Upper lobe of right lung (tissue), 1 donor: ENCODE data around the gene SPSB3. TPM values are rescaled to one million over a fixed set of nuclear protein-coding genes. Genes with fewer than 3 reads are reported as not detected.

ENCODE experiments used
- ATAC-seq: fragments of 200-7000 bp; cut with Tn5 transposase; one replicate; pipeline ENCODE4 v1.9.1; 2020; ENCODE audit warnings: mild to moderate bottlenecking, moderate library complexity
- DNase-seq: peaks from one replicate; pipeline ENCODE4 v3.0.0-alpha.2; 2020
- H3K27ac ChIP-seq: fragments of 200-600 bp; one replicate; pipeline ENCODE4 v1.8.0; 2022
- H3K27me3 ChIP-seq: fragments of 200-600 bp; one replicate; pipeline ENCODE4 v1.8.0; 2022; ENCODE audit warnings: mild to moderate bottlenecking
- H3K36me3 ChIP-seq: fragments of 200-600 bp; one replicate; pipeline ENCODE4 v1.8.0; 2022
- H3K4me1 ChIP-seq: fragments of 200-600 bp; one replicate; pipeline ENCODE4 v1.8.0; 2022
- H3K4me3 ChIP-seq: fragments of 200-600 bp; one replicate; pipeline ENCODE4 v1.8.0; 2022; ENCODE audit warnings: mild to moderate bottlenecking
- H3K9me3 ChIP-seq: fragments of 200-600 bp; one replicate; pipeline ENCODE4 v1.8.0; 2022
- intact Hi-C: fragments of 100-400 bp; cut with DNase I; formaldehyde crosslinking; loops from one replicate; pipeline ENCODE4 v1.11.0; 2022
- total RNA-seq: library from RNA; stranded (reverse); fragmentation: NEBNext Ultra II Directional; extraction: Animal tissue kit (Norgen Biotek cat#: 25700); gene quantifications from one replicate; pipeline ENCODE4 v1.2.1, GENCODE V29; 2021
- TF ChIP-seq, protein P1 (sequence below): fragments of 200-600 bp; IDR thresholded peaks from one replicate; pipeline ENCODE4 v1.8.0; 2022; ENCODE audit warnings: antibody characterized with exemption
- donor health status: DM: no; HTN: yes; CAD: no; lungs with severe emphysema.

Gene SPSB3
- total RNA-seq, 1 donor from 2014 or later: 43.0 TPM

GRCh38 chr16:1776991-1777374, 5.4 kb downstream of the SPSB3 start:
- peaks cover 32% of the 10 kb centered on the region for H3K36me3 ChIP-seq
- DNase-seq: no peak
- intact Hi-C loops: no loop called here

DNA sequence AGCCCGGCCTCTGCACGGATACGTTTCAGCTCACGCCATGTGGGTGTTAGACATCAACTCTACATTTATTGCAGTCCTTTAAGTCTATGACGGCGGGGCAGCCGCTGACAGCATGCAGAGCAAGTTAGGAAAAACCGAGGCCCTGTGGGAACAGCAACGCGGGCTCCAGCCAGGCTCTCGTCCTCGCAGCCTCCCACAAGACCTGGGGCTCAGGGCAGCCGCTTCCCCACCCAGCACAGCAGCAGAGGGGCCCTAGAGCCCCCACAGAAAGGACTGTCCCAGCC, 5.8 kb downstream of the SPSB3 start:
- peaks cover 32% of the 10 kb centered on the region for H3K36me3 ChIP-seq
- intact Hi-C loops: no loop called here
- TF ChIP-seq, protein P1, sequence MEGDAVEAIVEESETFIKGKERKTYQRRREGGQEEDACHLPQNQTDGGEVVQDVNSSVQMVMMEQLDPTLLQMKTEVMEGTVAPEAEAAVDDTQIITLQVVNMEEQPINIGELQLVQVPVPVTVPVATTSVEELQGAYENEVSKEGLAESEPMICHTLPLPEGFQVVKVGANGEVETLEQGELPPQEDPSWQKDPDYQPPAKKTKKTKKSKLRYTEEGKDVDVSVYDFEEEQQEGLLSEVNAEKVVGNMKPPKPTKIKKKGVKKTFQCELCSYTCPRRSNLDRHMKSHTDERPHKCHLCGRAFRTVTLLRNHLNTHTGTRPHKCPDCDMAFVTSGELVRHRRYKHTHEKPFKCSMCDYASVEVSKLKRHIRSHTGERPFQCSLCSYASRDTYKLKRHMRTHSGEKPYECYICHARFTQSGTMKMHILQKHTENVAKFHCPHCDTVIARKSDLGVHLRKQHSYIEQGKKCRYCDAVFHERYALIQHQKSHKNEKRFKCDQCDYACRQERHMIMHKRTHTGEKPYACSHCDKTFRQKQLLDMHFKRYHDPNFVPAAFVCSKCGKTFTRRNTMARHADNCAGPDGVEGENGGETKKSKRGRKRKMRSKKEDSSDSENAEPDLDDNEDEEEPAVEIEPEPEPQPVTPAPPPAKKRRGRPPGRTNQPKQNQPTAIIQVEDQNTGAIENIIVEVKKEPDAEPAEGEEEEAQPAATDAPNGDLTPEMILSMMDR: no peak

More at GRCh38 chr16:1776991-1777374, 5.4 kb downstream of the SPSB3 start:
- no peaks in the 10 kb centered on the region for H3K27me3 ChIP-seq
- H3K27ac ChIP-seq: no peak overlapping the region
- ATAC-seq: no peak
- no peak overlapping the region for H3K4me3 ChIP-seq
- peaks cover 25% of the 10 kb centered on the region for H3K4me1 ChIP-seq
- no peaks in the 10 kb centered on the region for H3K9me3 ChIP-seq
- TF ChIP-seq, protein P1: no peak

DNA sequence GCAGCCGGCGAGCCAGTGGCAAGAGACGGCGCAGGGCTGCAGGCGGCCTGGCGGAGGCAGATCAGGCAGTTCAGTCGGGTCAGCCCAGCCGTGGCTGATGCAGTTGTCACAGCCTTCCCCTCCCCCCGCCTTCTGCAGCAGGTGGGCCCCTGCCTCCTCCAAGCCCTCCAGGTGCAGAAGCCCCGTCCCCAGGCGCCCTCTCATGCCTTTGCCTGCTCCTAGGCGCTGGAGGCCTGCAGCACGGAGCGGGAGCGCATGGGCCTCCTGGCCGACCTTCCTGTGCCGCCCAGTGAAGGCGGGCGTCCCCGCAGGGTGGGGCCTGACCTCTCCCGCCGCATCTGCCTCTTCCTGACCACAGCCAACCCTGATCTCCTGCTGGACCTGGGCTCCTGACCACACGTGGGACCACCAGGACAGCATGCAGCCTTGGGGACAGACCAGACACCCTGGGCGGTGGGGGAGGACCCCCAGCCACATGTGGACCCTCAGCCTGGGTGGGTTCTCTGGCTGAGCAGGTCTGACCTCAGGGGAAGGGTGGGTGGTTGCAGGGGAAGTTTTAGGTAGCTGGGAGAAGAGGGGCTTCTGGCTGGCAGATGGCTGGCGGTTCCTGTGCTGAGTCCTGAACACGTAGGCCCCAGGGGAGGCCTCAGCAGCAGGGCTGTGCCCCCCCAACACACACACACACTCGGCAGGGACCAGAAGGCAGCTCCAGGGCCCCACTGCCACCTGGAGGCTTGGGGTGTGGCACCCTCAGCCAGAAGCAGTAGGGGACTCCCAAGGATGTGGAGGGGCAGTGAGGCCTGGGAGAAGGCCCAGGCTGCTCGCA, 6.3 kb downstream of the SPSB3 start:
- TF ChIP-seq, protein P1: no peak
- no peaks in the 10 kb centered on the region for H3K27me3 ChIP-seq
- H3K36me3 ChIP-seq: peaks cover 32% of the 10 kb centered on the region
- peaks cover 22% of the 10 kb centered on the region for H3K4me1 ChIP-seq
- H3K4me3 ChIP-seq: no peak overlapping the region
- DNase-seq (no peak), ATAC-seq (no peak)
- intact Hi-C loops: no loop called here
- H3K9me3 ChIP-seq: no peaks in the 10 kb centered on the region
- no peak overlapping the region for H3K27ac ChIP-seq

More for the DNA sequence above, 5.8 kb downstream of the SPSB3 start:
- Histone ChIP-seq H3K9me3 (no peaks in the 10 kb centered on the region), H3K27me3 (no peaks in the 10 kb centered on the region), H3K4me3 (no peak overlapping the region), H3K4me1 (peaks cover 28% of the 10 kb centered on the region), H3K27ac (no peak overlapping the region)
- no peak for DNase-seq
- ATAC-seq: no peak

DNA sequence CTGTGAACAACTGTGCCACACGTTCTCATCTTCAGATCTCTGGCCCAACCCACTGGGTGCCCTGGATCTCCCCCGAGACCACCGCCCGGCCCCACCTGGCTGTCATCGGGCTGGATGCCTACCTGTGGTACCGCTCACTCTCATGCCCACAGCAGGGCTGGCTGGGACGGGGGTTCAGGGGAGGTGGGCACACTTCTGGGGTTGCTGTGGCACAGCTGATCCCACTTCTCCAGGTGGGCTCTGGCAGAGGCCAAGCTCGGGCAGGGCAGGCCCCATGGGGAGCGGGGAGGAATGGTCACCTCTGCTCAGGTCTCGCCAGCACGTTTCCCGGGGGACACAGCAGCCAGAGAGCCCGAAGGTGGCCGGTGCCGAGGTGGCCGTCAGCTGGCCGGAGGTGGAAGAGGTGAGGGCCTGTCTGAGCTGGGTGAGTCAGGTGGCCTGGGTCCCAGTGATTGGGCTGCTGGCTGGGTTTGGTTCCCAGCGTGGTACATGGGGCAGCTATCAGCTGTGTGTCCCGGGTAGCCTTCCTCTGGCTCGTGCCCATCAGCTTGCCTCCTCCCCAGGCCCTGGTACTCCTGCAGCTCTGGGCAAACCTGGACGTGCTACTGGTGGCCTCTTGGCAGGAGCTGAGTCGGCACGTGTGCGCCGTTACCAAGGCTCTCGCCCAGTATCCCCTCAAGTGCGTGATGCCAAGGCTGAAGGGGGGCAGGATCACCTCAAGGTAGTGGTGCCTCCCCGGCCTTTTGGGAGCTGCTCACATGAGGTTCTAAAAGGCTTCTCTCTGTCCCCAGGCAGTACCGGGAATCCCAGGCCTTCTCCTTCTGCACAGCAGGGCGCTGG, 7.1 kb downstream of the SPSB3 start:
- Histone ChIP-seq H3K4me1 (peaks cover 25% of the 10 kb centered on the region), H3K9me3 (no peaks in the 10 kb centered on the region), H3K36me3 (peaks cover 31% of the 10 kb centered on the region), H3K4me3 (no peak overlapping the region), H3K27ac (no peak overlapping the region), H3K27me3 (no peaks in the 10 kb centered on the region)
- intact Hi-C loops: no loop called here
- ATAC-seq (no peak), DNase-seq (no peak)
- TF ChIP-seq, protein P1: no peak

GRCh38 chr16:1774448-1774780, 8.0 kb downstream of the SPSB3 start:
- DNase-seq (no peak), ATAC-seq (no peak)
- H3K27ac ChIP-seq: no peak overlapping the region
- intact Hi-C loops: no loop called here
- H3K4me3 ChIP-seq: peak overlapping the region; percentile 90
- TF ChIP-seq, protein P1: no peak
- H3K4me1 ChIP-seq: peaks cover 29% of the 10 kb centered on the region
- no peaks in the 10 kb centered on the region for H3K9me3 ChIP-seq
- no peaks in the 10 kb centered on the region for H3K27me3 ChIP-seq
- peaks cover 24% of the 10 kb centered on the region for H3K36me3 ChIP-seq
